ENCODE data around the gene NT5M.
"Not testable (repeated sequence)": the region's sequence is repeated elsewhere in the genome, so short reads cannot be mapped to it uniquely, and the experiment has no call there.

- TF ChIP-seq CTCF (IDR thresholded peaks at IDR 0.05 in 4 of 5, conservative IDR thresholded peaks at IDR 0.05 in 1 of 5); POLR2A (IDR thresholded peaks at IDR 0.05): not testable (repeated sequence)
These were observed 47.5 kb upstream of the NT5M start for GRCh38 chr17:17255689-17256088.

All from gastrocnemius medialis (tissue), 4 donors.